Caco-2 (cell line): ENCODE measurements around the gene ZNF529. TPM values are rescaled to one million over a fixed set of nuclear protein-coding genes. Genes with fewer than 3 reads are reported as not detected.

ENCODE experiments used
- BruUV-seq: library from RNA; stranded (reverse); fragments of 400-500 nt; replicated peaks from 2 replicates; lab custom pipeline; 2021; lab: Mats Ljungman, UMichigan
- CTCF ChIA-PET: fragments of 300-600 bp; sonication (Branson Sonifier 250); formaldehyde crosslinking; loops from one replicate; lab custom pipeline; 2022; ENCODE audit warnings: antibody characterized with exemption; lab: Charles Lee
- POLR2A ChIA-PET: fragments of 300-600 bp; sonication (Branson Sonifier 250); formaldehyde crosslinking; loops from one replicate; lab custom pipeline; 2022; ENCODE audit warnings: antibody characterized with exemption; lab: Charles Lee
- DNase-seq, 2 experiments: peaks; one replicate each; pipeline versions ENCODE4 v3.0.0 to v3.0.0-alpha.2; 2020 to 2022
- H3K27me3 ChIP-seq: replicated peaks from 2 replicates; pipeline ENCODE4 v1.6.0; 2011; ENCODE audit warnings: low read length; ENCODE audit not compliant: control insufficient read depth, insufficient read depth
- H3K36me3 ChIP-seq: 2 replicates; pipeline ENCODE4 v1.5.1; 2011; ENCODE audit warnings: low read length; ENCODE audit not compliant: control insufficient read depth, insufficient read depth
- H3K4me1 ChIP-seq: fragments of 250-450 bp; sonication (Bioruptor Pico); 2 replicates; pipeline ENCODE4 v1.5.1; 2020; ENCODE audit warnings: mild to moderate bottlenecking
- H3K4me3 ChIP-seq: 2 replicates; pipeline ENCODE4 v1.5.1; 2011; ENCODE audit warnings: low read depth, mild to moderate bottlenecking, control low read depth, low read length
- H3K9me3 ChIP-seq: fragments of 250-450 bp; sonication (Bioruptor Pico); 2 replicates; pipeline ENCODE4 v1.5.1; 2020; ENCODE audit warnings: mild to moderate bottlenecking, moderate library complexity
- H3K27ac Mint-ChIP-seq: one replicate; pipeline ENCODE4 v1.8.0; 2022; ENCODE audit warnings: mixed read lengths; ENCODE audit not compliant: unreplicated experiment
- H3K27me3 Mint-ChIP-seq: one replicate; pipeline ENCODE4 v1.8.0; 2022; ENCODE audit warnings: mixed read lengths; ENCODE audit not compliant: insufficient read depth, unreplicated experiment
- H3K36me3 Mint-ChIP-seq: one replicate; pipeline ENCODE4 v1.8.0; 2022; ENCODE audit warnings: mild to moderate bottlenecking, mixed read lengths; ENCODE audit not compliant: insufficient read depth, unreplicated experiment
- H3K4me1 Mint-ChIP-seq: one replicate; pipeline ENCODE4 v1.8.0; 2022; ENCODE audit warnings: low read depth, mixed read lengths; ENCODE audit not compliant: unreplicated experiment
- H3K4me3 Mint-ChIP-seq: one replicate; pipeline ENCODE4 v1.8.0; 2022; ENCODE audit warnings: mild to moderate bottlenecking, moderate library complexity, mixed read lengths; ENCODE audit not compliant: unreplicated experiment
- H3K9me3 Mint-ChIP-seq: one replicate; pipeline ENCODE4 v1.8.0; 2022; ENCODE audit warnings: mixed read lengths; ENCODE audit not compliant: unreplicated experiment
- CTCF ChIP-seq, 2 experiments: fragments of 200-600 bp in 1 of 2; IDR thresholded peaks; 1 replicate in 1 of 2; 2 replicates in 1 of 2; pipeline versions ENCODE4 v1.5.1 to v1.8.0; 2011 to 2022; ENCODE audit warnings: antibody characterized with exemption in 1 of 2, control low read depth in 1 of 2, inconsistent platforms in 1 of 2, low read depth in 1 of 2, low read length in 1 of 2, mild to moderate bottlenecking in 1 of 2, moderate library complexity in 1 of 2; ENCODE audit not compliant: insufficient read depth in 1 of 2, severe bottlenecking in 1 of 2, unreplicated experiment in 1 of 2
- intact Hi-C: fragments of 100-400 bp; cut with micrococcal nuclease; formaldehyde crosslinking; loops from one replicate; pipeline ENCODE4 v1.10.0; 2022; ENCODE audit not compliant: unreplicated experiment
- total RNA-seq: library from RNA; stranded (reverse); gene quantifications from 2 replicates; pipeline ENCODE4 v1.2.3, GENCODE V29; 2022

The ZNF529 gene
- total RNA-seq, 1 experiment from 2014 or later, result 10.5 TPM

- Mint-ChIP-seq H3K27ac (no peak overlapping the region), H3K4me3 (no peak overlapping the region), H3K9me3 (peaks cover 27% of the 10 kb centered on the region), H3K4me1 (peaks cover 8% of the 10 kb centered on the region), H3K27me3 (no peaks in the 10 kb centered on the region), H3K36me3 (peaks cover 54% of the 10 kb centered on the region)
- Histone ChIP-seq H3K27me3 (no peaks in the 10 kb centered on the region), H3K4me3 (no peak overlapping the region), H3K9me3 (peaks cover 24% of the 10 kb centered on the region), H3K4me1 (no peaks in the 10 kb centered on the region), H3K36me3 (peaks cover 2% of the 10 kb centered on the region)
- DNase-seq, result no peak
- ChIA-PET POLR2A (no interaction called here), CTCF (no interaction called here)
- BruUV-seq, result no TSS peak
- intact Hi-C loops, result loop anchor here (10.0 kb wide), 1 partner anchor 196 kb away; the partner anchor contains the start of gene ZNF850
- TF ChIP-seq CTCF (IDR thresholded peaks at IDR 0.05; ENCODE audit: insufficient read depth in 1 of 2, low read depth in 1 of 2, low read length in 1 of 2, severe bottlenecking in 1 of 2, unreplicated experiment in 1 of 2), result no peak
Measured at GRCh38 chr19:36579255-36579654, 6.2 kb upstream of the ZNF529 start.

GRCh38 chr19:36577271-36577996, 4.3 kb upstream of the ZNF529 start:
- no peak overlapping the region for H3K4me3 Mint-ChIP-seq
- H3K36me3 Mint-ChIP-seq, result peaks cover 70% of the 10 kb centered on the region
- ChIA-PET POLR2A (no interaction called here), CTCF (no interaction called here)
- Histone ChIP-seq H3K36me3 (peaks cover 2% of the 10 kb centered on the region), H3K9me3 (peaks cover 21% of the 10 kb centered on the region), H3K27me3 (no peaks in the 10 kb centered on the region), H3K4me3 (no peak overlapping the region), H3K4me1 (no peaks in the 10 kb centered on the region)
- DNase-seq, result no peak
- no TSS peak for BruUV-seq
- no peak for TF ChIP-seq CTCF (IDR thresholded peaks at IDR 0.05; ENCODE audit: insufficient read depth in 1 of 2, low read depth in 1 of 2, low read length in 1 of 2, severe bottlenecking in 1 of 2, unreplicated experiment in 1 of 2)
- peaks cover 16% of the 10 kb centered on the region for H3K9me3 Mint-ChIP-seq
- no peaks in the 10 kb centered on the region for H3K27me3 Mint-ChIP-seq
- no peak overlapping the region for H3K27ac Mint-ChIP-seq
- intact Hi-C loops, result loop anchor here (10.0 kb wide), 1 partner anchor 197 kb away; the partner anchor contains the start of gene ZNF850
- H3K4me1 Mint-ChIP-seq, result peaks cover 14% of the 10 kb centered on the region

DNA sequence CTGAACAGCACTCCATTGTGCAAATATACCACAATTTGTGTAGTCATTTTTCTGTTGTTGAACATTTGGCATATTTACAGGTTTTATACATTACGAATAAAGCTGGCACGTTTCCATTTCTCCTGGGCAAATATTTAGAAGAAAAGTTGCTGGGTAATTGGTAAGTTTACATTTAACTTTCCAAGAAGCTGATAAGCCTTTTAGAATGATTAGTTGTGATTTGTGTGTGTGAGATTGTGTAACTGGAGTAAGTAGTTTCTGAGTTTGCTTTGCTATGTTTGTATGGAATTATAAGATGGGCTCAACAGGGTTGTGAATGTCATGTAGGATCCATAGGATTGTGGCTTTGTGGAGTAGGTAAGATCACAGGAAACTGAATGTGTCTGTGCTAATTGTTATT, 1.6 kb upstream of the ZNF529 start:
- Mint-ChIP-seq H3K4me1 (peaks cover 25% of the 10 kb centered on the region), H3K27me3 (no peaks in the 10 kb centered on the region), H3K4me3 (peak overlapping the region; percentile 87), H3K27ac (peak overlapping the region; percentile 93), H3K9me3 (peaks cover 10% of the 10 kb centered on the region), H3K36me3 (peaks cover 78% of the 10 kb centered on the region)
- no peak for TF ChIP-seq CTCF (IDR thresholded peaks at IDR 0.05; ENCODE audit: insufficient read depth in 1 of 2, low read depth in 1 of 2, low read length in 1 of 2, severe bottlenecking in 1 of 2, unreplicated experiment in 1 of 2)
- intact Hi-C loops, result loop anchor here (5.0 to 10.0 kb wide), 2 partner anchors 200 to 362 kb away; partner anchors contain the start of genes ZNF565 and ZNF850
- ChIA-PET CTCF (no interaction called here), POLR2A (no interaction called here)
- no TSS peak for BruUV-seq
- Histone ChIP-seq H3K4me3 (peak overlapping the region; percentile 3; the same call in 1 of the 2 replicates), H3K27me3 (no peaks in the 10 kb centered on the region), H3K4me1 (0 out of 2 replicates have a peak, but pooled peaks cover 6% of the 10 kb centered on the region), H3K36me3 (peaks cover 5% of the 10 kb centered on the region), H3K9me3 (peaks cover 14% of the 10 kb centered on the region)
- DNase-seq, result no peak
